ENCODE results near the gene ARMC9. TPM values are rescaled to one million over a fixed set of nuclear protein-coding genes. Genes with fewer than 3 reads are reported as not detected.

Gene ARMC9
- polyA plus RNA-seq, 3 donors from 2014 or later, result 0.94 to 1.1 TPM; not detected in 1

GRCh38 chr2:231362555-231363184 is 164.2 kb downstream of the ARMC9 start:
- Mint-ChIP-seq H3K27me3 (ENCODE audit: low read depth in 3 of 3) (peaks cover 2 to 7% (median 5%) of the 10 kb centered on the region in 3 donors), H3K4me1 (peaks cover 40 to 46% of the 10 kb centered on the region in 2 donors), H3K27ac (peak overlapping the region; percentile 94 to 99 (median 96)), H3K9me3 (no peaks in the 10 kb centered on the region), H3K36me3 (peaks cover 0 to 3% (median 0%) of the 10 kb centered on the region in 3 donors), H3K4me3 (peak overlapping the region; percentile 69 to 84 (median 77))
- peak; percentile 53 to 59 (median 56) for DNase-seq

DNA sequence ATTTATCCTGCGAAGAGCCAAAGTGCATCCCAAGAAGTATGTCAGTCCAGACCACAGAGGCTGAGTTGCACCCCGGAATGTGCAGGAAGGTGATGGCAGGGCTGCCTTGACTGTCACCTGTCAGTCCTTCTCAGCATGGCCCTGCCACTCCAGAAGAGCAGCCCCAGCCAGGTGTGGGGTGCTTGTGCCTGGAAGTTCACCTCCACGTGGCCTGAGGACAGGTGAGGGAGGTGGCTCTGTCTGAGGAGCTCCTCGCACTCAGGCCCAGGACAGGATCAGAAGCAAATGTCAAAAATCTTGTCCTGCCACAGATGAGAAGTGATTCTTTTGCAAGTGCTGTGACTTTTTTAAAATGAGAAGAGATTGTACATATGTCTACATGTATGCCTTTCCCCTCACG is 165.6 kb downstream of the ARMC9 start:
- peak overlapping the region in 3 of 6 donors; percentile 11 to 72 (median 16) for H3K27ac Mint-ChIP-seq
- H3K4me1 Mint-ChIP-seq, result peaks cover 40 to 46% of the 10 kb centered on the region in 2 donors
- H3K27me3 Mint-ChIP-seq (ENCODE audit: low read depth in 3 of 3), result peaks cover 2 to 7% (median 5%) of the 10 kb centered on the region in 3 donors
- H3K4me3 Mint-ChIP-seq, result no peak overlapping the region
- DNase-seq, result no peak
- H3K9me3 Mint-ChIP-seq, result no peaks in the 10 kb centered on the region
- peaks cover 0 to 3% (median 0%) of the 10 kb centered on the region in 3 donors for H3K36me3 Mint-ChIP-seq

GRCh38 chr2:231364961-231365810 is 166.8 kb downstream of the ARMC9 start:
- Mint-ChIP-seq H3K9me3 (no peaks in the 10 kb centered on the region), H3K4me3 (no peak overlapping the region), H3K27me3 (ENCODE audit: low read depth in 3 of 3) (peaks cover 2 to 7% (median 5%) of the 10 kb centered on the region in 3 donors), H3K27ac (peak overlapping the region; percentile 9 to 77 (median 59)), H3K4me1 (peaks cover 39 to 46% of the 10 kb centered on the region in 2 donors), H3K36me3 (peaks cover 0 to 3% (median 0%) of the 10 kb centered on the region in 3 donors)
- DNase-seq, result no peak

DNA sequence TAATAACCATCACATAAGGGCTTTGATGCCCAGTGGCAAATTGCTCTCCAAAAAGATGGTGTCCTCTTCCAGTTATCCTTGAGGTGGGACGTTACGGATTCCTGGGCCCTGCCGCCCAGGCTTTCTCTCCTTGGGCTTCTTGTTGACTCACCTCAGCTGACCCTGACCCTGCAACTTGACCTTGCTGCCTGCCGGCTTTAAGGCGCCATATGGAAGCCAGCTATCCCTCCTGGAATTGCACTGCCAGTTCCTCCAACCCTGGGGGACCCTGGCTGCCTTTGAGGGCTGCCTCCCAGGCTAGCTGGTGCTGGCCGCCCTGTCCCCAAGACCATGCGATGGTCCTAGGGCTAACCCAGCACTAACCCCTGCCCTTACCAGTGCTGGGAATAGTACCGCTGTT is 168.7 kb downstream of the ARMC9 start:
- no peak for DNase-seq
- peaks cover 2 to 5% (median 2%) of the 10 kb centered on the region in 3 donors for H3K27me3 Mint-ChIP-seq (ENCODE audit: low read depth in 3 of 3)
- H3K36me3 Mint-ChIP-seq, result peaks cover 0 to 3% (median 0%) of the 10 kb centered on the region in 3 donors
- no peak overlapping the region for H3K4me3 Mint-ChIP-seq
- H3K27ac Mint-ChIP-seq, result peak overlapping the region in 1 of 6 donors; percentile 31
- no peaks in the 10 kb centered on the region for H3K9me3 Mint-ChIP-seq
- peaks cover 26 to 32% of the 10 kb centered on the region in 2 donors for H3K4me1 Mint-ChIP-seq

GRCh38 chr2:231369580-231370428 is 171.4 kb downstream of the ARMC9 start:
- H3K27me3 Mint-ChIP-seq (ENCODE audit: low read depth in 3 of 3), result no peaks in the 10 kb centered on the region
- peak overlapping the region in 1 of 6 donors; percentile 40 for H3K27ac Mint-ChIP-seq
- DNase-seq, result no peak

GRCh38 chr2:231370429-231370748 is 172.0 kb downstream of the ARMC9 start:
- peak overlapping the region in 2 of 6 donors; percentile 33 to 40 for H3K27ac Mint-ChIP-seq
- H3K36me3 Mint-ChIP-seq, result no peaks in the 10 kb centered on the region
- no peak overlapping the region for H3K4me3 Mint-ChIP-seq
- H3K27me3 Mint-ChIP-seq (ENCODE audit: low read depth in 3 of 3), result no peaks in the 10 kb centered on the region
- peaks cover 0 to 1% of the 10 kb centered on the region in 2 donors for H3K4me1 Mint-ChIP-seq
- DNase-seq, result no peak
- H3K9me3 Mint-ChIP-seq, result no peaks in the 10 kb centered on the region

More at GRCh38 chr2:231369580-231370428, 171.4 kb downstream of the ARMC9 start:
- H3K36me3 Mint-ChIP-seq, result no peaks in the 10 kb centered on the region
- H3K4me1 Mint-ChIP-seq, result peaks cover 4 to 7% of the 10 kb centered on the region in 2 donors
- H3K9me3 Mint-ChIP-seq, result no peaks in the 10 kb centered on the region
- H3K4me3 Mint-ChIP-seq, result no peak overlapping the region

GRCh38 chr2:231370749-231371429 is 172.5 kb downstream of the ARMC9 start:
- Mint-ChIP-seq H3K27me3 (ENCODE audit: low read depth in 3 of 3) (no peaks in the 10 kb centered on the region), H3K36me3 (no peaks in the 10 kb centered on the region), H3K27ac (peak overlapping the region in 1 of 6 donors; percentile 33), H3K9me3 (no peaks in the 10 kb centered on the region), H3K4me1 (no peaks in the 10 kb centered on the region), H3K4me3 (no peak overlapping the region)
- DNase-seq, result no peak

DNA sequence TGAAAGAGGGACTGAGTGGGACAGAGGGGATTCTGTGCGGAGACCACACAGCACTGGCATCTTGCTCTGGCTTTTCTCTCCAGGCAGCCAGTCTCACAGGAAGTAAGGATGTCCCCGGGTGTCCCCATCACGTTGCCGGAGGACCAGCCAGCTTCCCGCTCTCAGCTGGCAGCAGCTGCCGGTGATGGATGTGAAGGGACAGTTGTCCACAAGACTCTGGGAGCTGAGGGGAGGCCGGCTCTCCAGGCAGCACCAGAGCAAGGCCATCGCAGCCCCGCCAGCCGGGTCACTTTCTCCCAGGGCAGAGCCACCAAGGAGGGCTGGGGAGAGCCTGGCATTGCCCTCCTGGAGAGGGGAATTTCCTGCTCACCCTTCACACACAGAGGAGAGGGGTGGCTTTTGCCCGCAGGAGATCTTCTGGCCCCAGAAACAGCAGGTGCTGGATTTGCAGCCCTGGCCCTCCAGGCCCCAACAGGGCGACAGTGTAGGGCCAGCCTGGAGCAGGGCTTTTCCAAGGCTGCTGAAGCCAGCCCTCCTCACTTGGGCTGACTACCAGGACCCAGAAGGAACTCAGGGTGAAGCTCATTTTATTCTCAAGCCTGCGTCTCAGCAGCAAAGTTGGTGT is 173.1 kb downstream of the ARMC9 start:
- Mint-ChIP-seq H3K27ac (no peak overlapping the region), H3K9me3 (no peaks in the 10 kb centered on the region), H3K4me3 (no peak overlapping the region), H3K36me3 (no peaks in the 10 kb centered on the region), H3K4me1 (no peaks in the 10 kb centered on the region), H3K27me3 (ENCODE audit: low read depth in 3 of 3) (no peaks in the 10 kb centered on the region)
- no peak for DNase-seq

- Mint-ChIP-seq H3K27ac (peak overlapping the region in 2 of 6 donors; percentile 13 to 67), H3K4me1 (no peaks in the 10 kb centered on the region), H3K36me3 (no peaks in the 10 kb centered on the region), H3K27me3 (ENCODE audit: low read depth in 3 of 3) (no peaks in the 10 kb centered on the region), H3K4me3 (no peak overlapping the region), H3K9me3 (no peaks in the 10 kb centered on the region)
- no peak for DNase-seq
Observed at GRCh38 chr2:231372326-231372725, 173.9 kb downstream of the ARMC9 start.

- H3K36me3 Mint-ChIP-seq, result no peaks in the 10 kb centered on the region
- H3K4me1 Mint-ChIP-seq, result no peaks in the 10 kb centered on the region
- H3K27me3 Mint-ChIP-seq (ENCODE audit: low read depth in 3 of 3), result no peaks in the 10 kb centered on the region
- no peak overlapping the region for H3K4me3 Mint-ChIP-seq
- no peak for DNase-seq
- peak overlapping the region in 1 of 6 donors; percentile 62 for H3K27ac Mint-ChIP-seq
- H3K9me3 Mint-ChIP-seq, result no peaks in the 10 kb centered on the region
Observed at GRCh38 chr2:231373184-231373583, 174.8 kb downstream of the ARMC9 start.

GRCh38 chr2:231373786-231374349 is 175.4 kb downstream of the ARMC9 start:
- Mint-ChIP-seq H3K4me3 (no peak overlapping the region), H3K27me3 (ENCODE audit: low read depth in 3 of 3) (no peaks in the 10 kb centered on the region), H3K27ac (peak overlapping the region in 1 of 6 donors; percentile 76), H3K36me3 (no peaks in the 10 kb centered on the region), H3K9me3 (no peaks in the 10 kb centered on the region), H3K4me1 (no peaks in the 10 kb centered on the region)
- DNase-seq, result no peak

DNA sequence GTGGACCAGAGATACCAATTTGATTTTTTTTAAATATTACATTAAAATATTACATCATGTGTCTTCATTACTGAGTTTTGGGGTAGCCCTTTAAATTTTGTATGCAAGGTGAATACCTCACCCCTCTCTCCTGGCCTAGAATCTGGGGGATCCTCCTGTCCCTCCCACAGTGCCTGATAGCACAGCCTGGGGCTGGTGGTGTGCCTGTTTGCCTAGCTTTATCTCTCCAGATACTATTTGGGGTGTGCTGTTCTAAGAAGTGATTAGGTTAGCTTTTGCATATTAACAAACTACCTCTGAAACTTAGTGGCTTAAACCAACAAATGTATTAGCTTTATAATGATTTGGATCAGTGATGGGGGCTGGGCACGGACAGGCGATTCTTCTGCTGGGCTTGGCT is 176.3 kb downstream of the ARMC9 start:
- H3K4me3 Mint-ChIP-seq, result no peak overlapping the region
- no peaks in the 10 kb centered on the region for H3K4me1 Mint-ChIP-seq
- H3K36me3 Mint-ChIP-seq, result no peaks in the 10 kb centered on the region
- H3K9me3 Mint-ChIP-seq, result no peaks in the 10 kb centered on the region
- no peak for DNase-seq
- no peaks in the 10 kb centered on the region for H3K27me3 Mint-ChIP-seq (ENCODE audit: low read depth in 3 of 3)
- H3K27ac Mint-ChIP-seq, result peak overlapping the region in 4 of 6 donors; percentile 1 to 57 (median 15)

Measured in immature natural killer cell (primary cell).